Hepatocyte (in vitro differentiated cells): ENCODE results near the gene LIN54. TPM values are rescaled to one million over a fixed set of nuclear protein-coding genes. Genes with fewer than 3 reads are reported as not detected.
A peak's percentile ranks its signal among the peaks of the same experiment; 100 is the strongest.
"Not testable (repeated sequence)": the region's sequence is repeated elsewhere in the genome, so short reads cannot be mapped to it uniquely, and the experiment has no call there.

Experiments used
- DNase-seq: peaks from one replicate; pipeline ENCODE4 v3.0.0-alpha.2; 2016; ENCODE audit warnings: low spot score
- H2AFZ ChIP-seq: fragments of 200-600 bp; sonication (generic); 2 replicates; pipeline ENCODE4 v1.6.0; 2016; ENCODE audit warnings: antibody characterized with exemption, mild to moderate bottlenecking
- H3K27ac ChIP-seq: fragments of 200-600 bp; sonication (generic); 2 replicates; pipeline ENCODE4 v1.5.1; 2016; ENCODE audit warnings: mild to moderate bottlenecking
- H3K27me3 ChIP-seq: fragments of 200-600 bp; sonication (generic); 2 replicates; pipeline ENCODE4 v1.6.1; 2016
- H3K36me3 ChIP-seq: fragments of 200-600 bp; sonication (generic); replicated peaks from 2 replicates; pipeline ENCODE4 v1.5.1; 2016; ENCODE audit warnings: low read depth; ENCODE audit not compliant: insufficient read depth
- H3K4me1 ChIP-seq: fragments of 200-600 bp; sonication (generic); 2 replicates; pipeline ENCODE4 v1.5.1; 2016; ENCODE audit warnings: mild to moderate bottlenecking, moderate library complexity; ENCODE audit not compliant: insufficient read depth
- H3K4me2 ChIP-seq: fragments of 200-600 bp; sonication (generic); 2 replicates; pipeline ENCODE4 v1.6.0; 2016
- H3K4me3 ChIP-seq: fragments of 200-600 bp; sonication (generic); 2 replicates; pipeline ENCODE4 v1.5.1; 2016; ENCODE audit warnings: mild to moderate bottlenecking
- H3K79me2 ChIP-seq: fragments of 200-600 bp; sonication (generic); 2 replicates; pipeline ENCODE4 v1.6.0; 2017; ENCODE audit warnings: mild to moderate bottlenecking
- H3K9me2 ChIP-seq: fragments of 200-600 bp; sonication (generic); replicated peaks from 2 replicates; pipeline ENCODE4 v1.6.0; 2017; ENCODE audit warnings: mild to moderate bottlenecking; ENCODE audit not compliant: insufficient read depth
- H3K9me3 ChIP-seq: fragments of 200-600 bp; sonication (generic); 2 replicates; pipeline ENCODE4 v1.5.1; 2016; ENCODE audit warnings: low read depth, mild to moderate bottlenecking
- H4K20me1 ChIP-seq: fragments of 200-600 bp; sonication (generic); 2 replicates; pipeline ENCODE4 v1.6.0; 2016; ENCODE audit warnings: mild to moderate bottlenecking; ENCODE audit not compliant: insufficient read depth, poor library complexity, severe bottlenecking
- CTCF ChIP-seq: fragments of 200-600 bp; sonication (generic); IDR thresholded peaks from 2 replicates; pipeline ENCODE4 v1.5.1; 2016; ENCODE audit warnings: antibody characterized with exemption, mild to moderate bottlenecking; ENCODE audit not compliant: poor library complexity
- EZH2 ChIP-seq: fragments of 200-600 bp; sonication (generic); IDR thresholded peaks from 2 replicates; pipeline ENCODE4 v1.6.1; 2016; ENCODE audit warnings: antibody characterized with exemption, mild to moderate bottlenecking, borderline replicate concordance
- EZH2phosphoT487 ChIP-seq: fragments of 200-600 bp; sonication (generic); IDR thresholded peaks from one replicate; pipeline ENCODE4 v1.6.1; 2018; ENCODE audit warnings: antibody characterized with exemption, mild to moderate bottlenecking, low read depth, moderate library complexity; ENCODE audit not compliant: unreplicated experiment, severe bottlenecking
- WGBS: methylation state at CpG from one replicate; pipeline ENCODE4 v1.1.6; 2016; ENCODE audit warnings: low lambda C conversion rate; ENCODE audit errors: missing lambda C conversion rate; 5-methylcytosine and 5-hydroxymethylcytosine counted together
- polyA plus RNA-seq: library from polyadenylated mRNA; unstranded; fragments of >200 nt; fragmentation: Nextera tagmentation; extraction: Ambion mirVana; gene quantifications from 2 replicates; pipeline ENCODE4 v1.2.1, GENCODE V29; 2016
- total RNA-seq: library from RNA; depleted of rRNA; stranded (reverse); fragments of >200 nt; gene quantifications from 2 replicates; pipeline ENCODE4 v1.2.3, GENCODE V29; 2014

Gene LIN54
- total and polyA plus RNA-seq, 2 experiments from 2014 or later: 2.7 to 19.8 TPM

GRCh38 chr4:82998898-82999297, 11.7 kb downstream of the LIN54 start:
- H3K79me2 ChIP-seq: peaks cover 75% of the 10 kb centered on the region

GRCh38 chr4:82994834-82995233, 15.8 kb downstream of the LIN54 start:
- H3K36me3 ChIP-seq: no peaks in the 10 kb centered on the region
- H3K4me1 ChIP-seq: no peaks in the 10 kb centered on the region
- H3K27ac ChIP-seq: no peak overlapping the region
- no peak overlapping the region for H3K4me2 ChIP-seq
- H3K9me3 ChIP-seq: no peaks in the 10 kb centered on the region
- no peak overlapping the region for H2AFZ ChIP-seq
- no peak overlapping the region for H3K4me3 ChIP-seq
- TF ChIP-seq EZH2: no peak
- no peaks in the 10 kb centered on the region for H3K9me2 ChIP-seq
- no peaks in the 10 kb centered on the region for H4K20me1 ChIP-seq
- DNase-seq: no peak
- peaks cover 50% of the 10 kb centered on the region for H3K79me2 ChIP-seq
- no peaks in the 10 kb centered on the region for H3K27me3 ChIP-seq
- WGBS: 70% methylated on average over 4 of the region's 4 CpGs

More at GRCh38 chr4:82998898-82999297, 11.7 kb downstream of the LIN54 start:
- Histone ChIP-seq H3K9me2 (no peaks in the 10 kb centered on the region), H3K36me3 (no peaks in the 10 kb centered on the region), H3K4me2 (no peak overlapping the region), H3K9me3 (no peaks in the 10 kb centered on the region), H3K4me3 (no peak overlapping the region), H2AFZ (no peak overlapping the region), H3K27ac (no peak overlapping the region), H4K20me1 (no peaks in the 10 kb centered on the region), H3K4me1 (no peaks in the 10 kb centered on the region), H3K27me3 (no peaks in the 10 kb centered on the region)
- TF ChIP-seq EZH2: no peak
- no peak for TF ChIP-seq CTCF
- TF ChIP-seq EZH2phosphoT487: no peak
- no peak for DNase-seq

GRCh38 chr4:82989575-82990429, 20.8 kb downstream of the LIN54 start:
- Histone ChIP-seq H3K4me3 (no peak overlapping the region), H3K9me3 (no peaks in the 10 kb centered on the region), H3K36me3 (no peaks in the 10 kb centered on the region), H3K4me2 (peak overlapping the region; percentile 61), H3K9me2 (no peaks in the 10 kb centered on the region), H3K27me3 (no peaks in the 10 kb centered on the region), H3K4me1 (no peaks in the 10 kb centered on the region), H3K27ac (no peak overlapping the region), H4K20me1 (no peaks in the 10 kb centered on the region), H3K79me2 (peaks cover 41% of the 10 kb centered on the region), H2AFZ (no peak overlapping the region)
- TF ChIP-seq EZH2phosphoT487: no peak
- no peak for TF ChIP-seq CTCF
- no peak for TF ChIP-seq EZH2
- no peak for DNase-seq
- WGBS: 89% methylated on average over 2 of the region's 2 CpGs

GRCh38 chr4:82988323-82988832, 22.2 kb downstream of the LIN54 start:
- TF ChIP-seq EZH2phosphoT487: no peak
- TF ChIP-seq CTCF: no peak
- no peak for TF ChIP-seq EZH2
- no peaks in the 10 kb centered on the region for H3K36me3 ChIP-seq
- no peaks in the 10 kb centered on the region for H3K27me3 ChIP-seq
- H3K4me2 ChIP-seq: no peak overlapping the region
- no peaks in the 10 kb centered on the region for H4K20me1 ChIP-seq
- H3K9me3 ChIP-seq: no peaks in the 10 kb centered on the region
- no peak for DNase-seq
- peaks cover 30% of the 10 kb centered on the region for H3K79me2 ChIP-seq
- H3K4me3 ChIP-seq: no peak overlapping the region
- H3K27ac ChIP-seq: no peak overlapping the region
- no peaks in the 10 kb centered on the region for H3K4me1 ChIP-seq
- no peaks in the 10 kb centered on the region for H3K9me2 ChIP-seq
- H2AFZ ChIP-seq: no peak overlapping the region
- WGBS: 94% methylated on average over 2 of the region's 2 CpGs

- not testable (repeated sequence) for H3K4me3 ChIP-seq, H3K9me2 ChIP-seq, H3K9me3 ChIP-seq, H3K36me3 ChIP-seq, H3K4me2 ChIP-seq, H3K27ac ChIP-seq, H3K4me1 ChIP-seq, DNase-seq, H4K20me1 ChIP-seq, H3K27me3 ChIP-seq, H2AFZ ChIP-seq
- H3K79me2 ChIP-seq: peaks cover 29% of the 10 kb centered on the region
Measured at GRCh38 chr4:82987519-82987918, 23.1 kb downstream of the LIN54 start.
